CD1c-positive myeloid dendritic cell (primary cell): ENCODE results near the gene ZNF217.
"Not testable (repeated sequence)": the region's sequence is repeated elsewhere in the genome, so short reads cannot be mapped to it uniquely, and the experiment has no call there.

ENCODE experiments used
- DNase-seq: peaks from one replicate; pipeline ENCODE4 v3.0.0-alpha.2; 2016; ENCODE audit errors: extremely low spot score

The ZNF217 gene

GRCh38 chr20:53583660-53584549 is 9.7 kb downstream of the ZNF217 start:
- not testable (repeated sequence) for DNase-seq

- DNase-seq, result peak; percentile 93
Measured at GRCh38 chr20:53582574-53583351, 10.9 kb downstream of the ZNF217 start.

GRCh38 chr20:53582251-53582570 is 11.4 kb downstream of the ZNF217 start:
- DNase-seq, result no peak

GRCh38 chr20:53581444-53582250 is 12.0 kb downstream of the ZNF217 start:
- DNase-seq, result peak; percentile 47

GRCh38 chr20:53580376-53581111 is 13.1 kb downstream of the ZNF217 start:
- DNase-seq, result peak; percentile 23

- DNase-seq, result peak; percentile 88
Measured at GRCh38 chr20:53579581-53580375, 13.9 kb downstream of the ZNF217 start.

- no peak for DNase-seq
Measured at GRCh38 chr20:53579266-53579580, 14.4 kb downstream of the ZNF217 start.

GRCh38 chr20:53578492-53579222 is 15.0 kb downstream of the ZNF217 start:
- DNase-seq, result peak; percentile 94

GRCh38 chr20:53576586-53577318 is 16.9 kb downstream of the ZNF217 start:
- DNase-seq, result no peak

- no peak for DNase-seq
Measured at GRCh38 chr20:53576195-53576580, 17.5 kb downstream of the ZNF217 start.

GRCh38 chr20:53575481-53576194 is 18.0 kb downstream of the ZNF217 start:
- DNase-seq, result no peak

GRCh38 chr20:53574819-53575218 is 18.8 kb downstream of the ZNF217 start:
- DNase-seq, result no peak

- no peak for DNase-seq
Measured at GRCh38 chr20:53574259-53574789, 19.3 kb downstream of the ZNF217 start.

- no peak for DNase-seq
Measured at GRCh38 chr20:53571555-53572286, 21.9 kb downstream of the ZNF217 start.

GRCh38 chr20:53570446-53571276 is 23.0 kb downstream of the ZNF217 start:
- DNase-seq, result no peak

GRCh38 chr20:53569606-53570307 is 23.9 kb downstream of the ZNF217 start:
- DNase-seq, result no peak
